ENCODE measurements around the gene TACC2.

The TACC2 gene

DNA sequence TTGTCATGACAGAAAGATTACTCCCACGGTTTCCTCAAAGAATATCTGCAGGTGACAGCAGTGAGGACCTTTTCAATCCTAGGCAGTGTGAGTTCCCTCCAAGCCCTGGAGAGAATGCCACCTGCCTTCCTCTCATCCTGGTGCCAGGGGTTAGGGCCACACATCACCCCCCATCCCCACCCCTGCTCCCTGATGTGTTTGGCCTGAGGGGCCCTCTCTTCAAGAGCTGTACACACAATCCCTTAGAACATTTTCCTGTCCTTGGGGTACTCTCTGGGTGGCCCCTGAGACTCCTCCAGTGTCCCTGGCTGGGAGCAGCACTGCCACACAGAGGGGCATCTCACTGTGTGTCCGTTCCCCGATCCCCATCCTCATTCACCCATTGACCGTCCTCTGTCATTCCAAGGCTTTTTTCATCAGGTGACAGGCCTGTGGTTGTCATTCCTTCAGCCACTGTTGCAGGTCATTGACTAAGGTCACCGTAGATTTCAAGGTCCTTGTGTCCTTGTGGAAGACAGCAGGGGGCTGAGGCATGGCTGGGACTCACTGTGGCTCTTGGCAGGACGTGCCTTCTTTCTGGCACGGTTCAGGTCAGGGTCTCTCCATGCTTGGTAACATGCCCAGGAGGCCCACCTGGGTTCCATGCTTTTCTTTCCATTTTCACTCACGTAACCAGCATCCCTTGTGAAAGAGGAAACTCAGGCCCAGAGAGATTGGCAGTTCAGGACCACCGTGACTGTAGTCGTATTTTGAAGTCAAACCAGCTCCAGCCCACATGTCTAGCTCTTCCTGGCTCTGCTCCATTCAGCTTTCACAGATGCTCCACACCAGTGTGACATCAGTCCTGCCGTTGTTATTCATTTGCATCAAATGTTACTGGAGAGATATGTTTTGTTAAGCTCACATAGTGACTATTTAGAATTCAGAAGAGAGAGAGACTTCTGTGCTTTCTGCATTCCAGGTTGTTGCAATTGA, 255.3 kb downstream of the TACC2 start:
- DNase-seq (ENCODE audit: low read depth in 4 of 4, low spot score in 1 of 4): no peak

DNA sequence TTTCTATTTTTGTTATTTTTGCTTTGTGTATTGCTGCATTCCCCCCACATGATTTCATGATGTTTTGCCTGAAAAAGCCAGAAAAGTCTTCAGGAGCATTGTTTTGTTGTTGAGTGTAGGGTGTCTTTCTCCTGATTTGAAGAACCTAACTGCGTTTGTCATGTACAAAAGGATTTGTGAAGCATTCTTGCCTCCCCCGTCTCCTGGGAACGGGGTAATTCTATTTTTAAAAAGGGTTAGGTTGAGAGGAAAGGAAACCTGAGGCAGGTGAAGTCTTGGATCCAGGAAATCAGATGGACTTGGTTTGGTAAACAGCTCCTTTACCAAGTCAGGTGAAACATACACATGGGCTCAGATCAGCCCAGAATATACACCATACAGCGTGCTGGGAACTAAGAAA, 256.2 kb downstream of the TACC2 start:
- no peak for DNase-seq (ENCODE audit: low read depth in 4 of 4, low spot score in 1 of 4)

DNA sequence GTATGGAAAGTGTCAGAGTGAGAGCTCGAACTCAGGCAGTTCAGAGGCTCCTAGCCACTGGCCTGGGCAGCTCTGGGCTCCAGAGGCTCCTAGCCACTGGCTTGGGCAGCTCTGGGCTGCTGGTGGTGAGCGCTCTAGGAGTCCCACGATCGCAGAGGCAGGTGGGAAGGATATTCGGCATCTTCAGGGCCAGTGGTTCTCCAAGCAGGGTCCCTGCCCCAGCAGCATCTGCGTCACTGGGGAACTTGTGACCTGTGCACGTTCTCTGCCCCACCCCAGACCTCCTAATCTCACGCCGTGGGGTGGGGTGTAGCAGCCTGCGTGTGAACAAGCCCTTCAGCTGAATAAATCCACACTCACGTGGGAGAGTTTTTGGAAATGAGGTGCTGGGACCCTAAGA, 256.9 kb downstream of the TACC2 start:
- no peak for DNase-seq (ENCODE audit: low read depth in 4 of 4, low spot score in 1 of 4)

DNA sequence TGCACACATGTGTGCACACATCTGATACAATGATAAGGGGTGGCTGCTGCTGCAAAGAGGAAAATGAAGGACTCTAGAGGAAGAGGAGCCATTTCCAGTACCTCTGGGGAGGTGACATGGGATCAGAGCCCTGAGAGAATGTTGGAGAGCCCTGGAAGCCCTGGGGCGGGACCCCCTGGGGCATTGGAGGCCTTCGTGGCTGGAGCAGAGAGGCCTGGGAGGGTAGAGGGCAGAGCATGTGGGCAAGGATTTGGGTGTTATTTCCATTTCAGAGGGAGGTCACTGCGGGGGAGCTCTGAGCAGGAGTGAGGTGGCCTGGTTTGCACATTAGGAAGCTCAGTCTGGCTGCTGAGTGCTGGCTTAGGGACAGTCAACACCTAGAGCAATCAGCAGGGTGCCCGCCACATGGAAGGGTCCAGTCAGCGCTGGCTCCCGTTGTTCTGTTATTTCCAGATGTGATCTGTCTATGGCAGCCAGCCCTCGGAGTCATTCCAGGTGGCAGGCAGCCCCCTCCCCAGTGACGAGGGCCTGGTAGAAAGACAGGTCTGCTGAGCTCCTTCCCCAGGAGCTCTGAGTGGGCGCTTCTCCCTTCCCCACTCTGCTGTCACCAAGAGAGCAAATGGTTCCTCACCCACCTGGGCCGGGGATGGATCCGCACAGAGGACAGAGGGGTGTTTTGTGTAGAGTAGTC, 258.0 kb downstream of the TACC2 start:
- no peak for DNase-seq (ENCODE audit: low read depth in 4 of 4, low spot score in 1 of 4)

DNA sequence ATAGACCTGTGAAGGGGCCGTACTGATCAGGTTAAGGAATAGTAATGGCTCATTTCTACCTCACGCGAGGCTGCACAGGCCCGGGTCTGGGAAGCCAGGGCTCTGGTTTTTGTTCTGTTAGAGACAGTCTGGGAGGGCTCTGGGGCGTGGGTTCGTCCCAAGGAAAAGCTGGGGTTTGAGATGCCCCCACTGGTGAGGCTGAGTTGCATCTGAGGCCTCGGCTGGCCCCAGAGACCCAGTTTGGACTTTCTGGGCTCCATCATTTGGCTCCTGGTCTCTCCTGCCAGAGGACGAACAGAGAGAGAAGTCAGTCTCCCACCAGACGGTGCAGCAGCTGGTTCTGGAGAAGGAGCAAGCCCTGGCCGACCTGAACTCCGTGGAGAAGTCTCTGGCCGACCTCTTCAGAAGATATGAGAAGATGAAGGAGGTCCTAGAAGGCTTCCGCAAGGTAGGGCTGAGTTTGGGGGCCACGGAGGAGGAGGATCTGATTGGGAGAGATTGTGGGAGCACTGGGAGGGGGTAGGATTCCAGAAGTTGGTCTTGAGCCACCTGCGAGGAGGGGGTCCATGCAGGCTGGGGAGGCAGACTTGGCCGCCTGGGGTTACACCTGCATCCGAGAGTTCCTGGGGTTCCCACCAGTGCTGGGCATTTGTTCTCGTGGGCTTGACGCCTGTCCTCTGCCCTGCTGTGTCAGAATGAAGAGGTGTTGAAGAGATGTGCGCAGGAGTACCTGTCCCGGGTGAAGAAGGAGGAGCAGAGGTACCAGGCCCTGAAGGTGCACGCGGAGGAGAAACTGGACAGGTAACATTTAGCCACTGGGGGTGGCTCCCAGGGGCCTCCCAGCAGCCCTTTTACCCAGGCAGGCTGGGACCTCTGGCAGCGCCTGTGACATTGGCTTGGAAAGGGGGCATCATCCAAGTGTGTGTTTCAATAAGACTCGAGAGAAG, 259.7 kb downstream of the TACC2 start:
- DNase-seq (ENCODE audit: low read depth in 4 of 4, low spot score in 1 of 4): no peak

DNA sequence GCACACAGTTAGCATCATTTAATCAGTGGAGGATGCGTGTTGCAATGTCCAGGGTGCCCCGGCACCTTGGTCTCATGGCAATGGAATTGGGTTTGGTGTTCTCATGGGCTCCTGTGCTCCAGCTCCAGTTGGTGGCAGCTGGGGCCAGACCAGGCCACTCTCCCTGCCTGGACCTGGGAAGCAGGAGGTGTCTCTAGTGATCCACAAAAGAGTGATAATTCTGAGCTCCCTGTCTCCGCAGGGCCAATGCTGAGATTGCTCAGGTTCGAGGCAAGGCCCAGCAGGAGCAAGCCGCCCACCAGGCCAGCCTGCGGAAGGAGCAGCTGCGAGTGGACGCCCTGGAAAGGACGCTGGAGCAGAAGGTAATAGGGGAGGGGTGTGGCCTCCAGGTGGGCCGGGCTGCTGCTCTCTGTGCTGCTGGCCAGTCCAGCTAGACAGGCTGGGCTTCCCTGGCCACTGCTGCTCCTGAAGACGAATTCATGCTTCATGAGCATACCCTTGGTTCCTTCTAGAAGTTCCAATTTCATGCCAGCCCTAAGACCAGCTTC, 260.4 kb downstream of the TACC2 start:
- DNase-seq (ENCODE audit: low read depth in 4 of 4, low spot score in 1 of 4): no peak

DNA sequence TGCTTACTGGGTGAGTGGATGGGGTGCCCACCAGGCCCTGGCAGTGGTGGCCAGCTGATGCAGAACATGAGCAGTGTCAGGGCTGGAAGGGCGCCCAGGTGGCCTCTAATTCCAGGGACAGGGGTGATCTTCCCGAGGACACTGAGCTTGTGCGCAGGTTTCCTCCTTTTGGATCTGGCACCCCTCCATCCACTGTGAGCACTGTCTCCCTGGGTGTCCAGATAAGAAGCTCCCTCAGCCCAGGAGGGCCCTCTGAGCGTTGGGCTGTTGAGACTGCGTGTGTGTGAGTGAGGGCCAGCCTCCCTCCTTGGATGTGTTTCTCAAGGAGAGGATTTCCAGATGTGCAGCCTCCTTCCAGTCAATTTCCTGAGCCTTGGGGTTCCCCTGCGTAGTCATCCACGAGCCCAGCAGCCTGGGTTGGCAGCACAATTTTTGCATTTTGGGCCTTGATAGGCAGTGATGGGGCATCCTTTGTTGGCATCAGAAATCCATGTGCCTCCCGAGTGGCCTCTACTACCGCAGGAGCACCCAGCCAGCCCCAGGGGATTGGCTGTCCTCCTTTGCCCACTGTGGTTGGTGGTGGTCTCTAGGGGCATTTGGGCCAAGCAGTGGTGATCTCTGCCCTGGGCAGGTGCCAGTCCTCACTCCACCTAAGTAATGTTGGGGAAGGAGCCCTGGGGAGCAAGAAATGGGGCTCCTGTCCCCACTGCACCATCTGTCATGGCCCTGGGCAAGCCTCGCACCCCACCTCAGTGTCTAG, 261.2 kb downstream of the TACC2 start:
- DNase-seq (ENCODE audit: low read depth in 4 of 4, low spot score in 1 of 4): no peak

DNA sequence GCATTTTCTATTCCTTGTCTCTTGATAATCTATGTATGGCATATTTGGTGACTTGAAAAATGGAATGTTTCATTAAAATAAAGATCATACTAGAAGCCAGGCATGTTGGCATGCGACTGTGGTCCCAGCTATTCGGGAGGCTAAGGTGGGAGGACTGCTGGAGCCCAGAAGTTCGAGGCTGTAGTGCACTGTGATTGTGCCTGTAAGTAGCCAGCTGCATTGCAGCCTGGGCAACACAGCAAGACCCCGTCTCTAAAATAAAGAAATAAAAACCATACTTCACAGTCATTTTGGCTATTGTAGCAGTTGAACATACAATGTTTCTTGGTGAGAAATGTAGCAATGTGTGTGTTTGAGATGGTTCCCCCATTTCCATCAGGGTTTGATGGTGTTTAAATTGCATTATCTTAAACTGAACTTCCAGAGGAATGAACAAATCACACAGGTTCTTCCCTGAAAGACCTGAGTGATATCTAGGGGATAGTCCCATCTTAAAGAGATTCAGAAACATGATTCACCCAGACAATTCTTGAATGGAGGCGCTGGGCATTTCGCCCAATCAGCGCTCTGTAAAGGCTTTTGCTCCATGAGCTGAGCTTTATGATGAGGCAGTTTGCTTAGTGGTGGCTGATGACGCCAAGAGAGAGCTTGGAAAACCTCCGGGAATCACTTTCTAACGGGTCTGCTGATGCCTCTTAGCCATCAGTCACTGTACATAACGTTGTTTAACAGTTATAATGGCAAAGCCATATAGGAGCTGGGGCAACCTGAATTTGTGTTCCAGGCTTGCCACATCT, 262.7 kb downstream of the TACC2 start:
- no peak for DNase-seq (ENCODE audit: low read depth in 4 of 4, low spot score in 1 of 4)

DNA sequence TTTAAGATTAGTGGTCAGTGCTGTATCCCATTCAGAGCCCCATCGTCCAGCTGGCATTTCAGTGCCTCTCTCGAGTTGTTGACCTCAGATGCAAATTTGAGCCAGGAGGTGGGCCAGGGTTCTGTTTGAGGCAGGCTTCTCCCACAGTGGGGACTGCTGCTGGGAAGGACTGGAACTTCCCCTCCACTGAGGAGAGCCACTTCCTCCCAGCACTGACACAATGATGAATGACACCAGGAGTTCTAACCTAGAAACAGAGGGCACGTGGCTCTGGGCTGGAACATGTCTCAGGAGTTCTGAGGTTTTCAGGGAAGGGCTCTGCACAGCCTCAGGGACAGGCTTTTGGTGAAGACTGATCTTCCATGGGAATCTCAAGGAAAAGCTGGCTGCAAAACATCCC, 263.8 kb downstream of the TACC2 start:
- DNase-seq (ENCODE audit: low read depth in 4 of 4, low spot score in 1 of 4): no peak

DNA sequence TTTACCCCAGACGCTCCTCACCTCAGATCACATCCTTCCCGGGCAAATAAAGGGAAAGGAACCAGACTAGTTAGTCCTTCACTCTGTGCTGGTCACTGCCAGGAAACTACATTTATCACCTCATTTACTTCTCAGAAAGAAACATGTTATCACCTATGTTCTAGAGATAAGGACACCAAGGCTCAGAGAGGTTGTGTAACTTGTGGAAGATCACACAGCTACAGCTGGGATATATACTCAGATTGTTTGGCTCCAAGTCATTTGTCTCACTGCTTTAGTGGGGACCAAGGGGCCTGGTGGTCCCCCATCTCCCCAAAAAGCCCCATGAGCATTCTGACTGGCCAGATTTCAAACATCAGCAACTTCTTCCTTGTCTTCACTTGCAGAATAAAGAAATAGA, 264.6 kb downstream of the TACC2 start:
- DNase-seq (ENCODE audit: low read depth in 4 of 4, low spot score in 1 of 4): no peak

DNA sequence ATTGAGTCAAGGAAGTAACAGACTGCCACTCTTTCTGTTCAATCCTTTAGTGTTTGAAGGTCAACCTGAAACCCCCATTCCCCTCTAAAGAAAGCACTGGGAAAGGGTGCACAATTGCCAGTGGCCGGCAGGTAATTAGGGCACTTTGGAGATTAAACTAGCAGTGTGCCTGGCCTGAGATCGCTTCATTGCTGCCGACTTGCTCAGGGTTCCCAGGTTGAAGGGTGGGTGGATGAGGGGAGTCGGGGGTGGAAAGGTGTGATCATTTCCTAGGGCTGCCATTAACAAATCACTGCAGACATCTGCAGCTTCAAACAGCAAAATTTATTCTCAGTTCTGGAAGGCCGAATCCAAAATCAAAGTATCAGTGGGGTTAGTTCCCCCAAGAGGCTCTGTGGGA, 265.9 kb downstream of the TACC2 start:
- no peak for DNase-seq (ENCODE audit: low read depth in 4 of 4, low spot score in 1 of 4)

DNA sequence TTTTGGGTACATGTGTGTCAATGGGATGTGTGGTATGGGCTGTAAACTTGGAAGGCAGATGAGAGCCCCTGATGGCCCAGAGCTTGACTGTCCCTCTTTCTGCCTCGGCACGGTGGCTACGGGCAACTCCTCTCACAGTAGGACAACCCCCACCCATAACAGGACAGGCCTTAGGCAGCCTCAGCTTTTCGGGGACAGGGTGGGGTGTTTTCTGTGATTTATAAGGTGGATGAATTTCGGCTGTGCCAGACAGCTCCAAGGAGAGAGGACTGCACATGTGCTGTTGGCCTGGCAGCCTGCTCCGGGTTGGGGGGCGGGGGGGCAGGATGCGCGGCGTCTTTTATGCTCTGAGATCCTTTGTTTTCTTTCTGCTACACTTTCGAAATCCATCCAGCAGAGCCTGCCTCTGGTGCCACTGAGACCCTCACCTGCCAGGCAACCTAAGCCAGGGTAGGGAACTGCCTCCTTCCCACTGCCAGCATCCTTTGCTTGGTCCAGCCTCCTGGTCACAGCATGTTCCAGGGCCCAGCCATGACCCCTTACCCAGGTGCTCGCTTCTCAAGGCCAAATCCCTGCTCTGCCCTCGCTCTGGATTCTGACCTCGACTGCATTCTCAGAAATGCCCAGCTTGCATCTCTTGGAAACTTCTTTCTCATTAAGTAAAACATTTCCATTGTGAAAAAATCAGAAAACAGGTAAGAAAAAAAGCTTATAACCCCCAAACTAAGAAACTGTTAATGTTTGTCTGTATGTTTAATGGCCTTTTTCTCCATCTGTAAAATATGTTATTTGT, 266.7 kb downstream of the TACC2 start:
- DNase-seq (ENCODE audit: low read depth in 4 of 4, low spot score in 1 of 4): no peak

DNA sequence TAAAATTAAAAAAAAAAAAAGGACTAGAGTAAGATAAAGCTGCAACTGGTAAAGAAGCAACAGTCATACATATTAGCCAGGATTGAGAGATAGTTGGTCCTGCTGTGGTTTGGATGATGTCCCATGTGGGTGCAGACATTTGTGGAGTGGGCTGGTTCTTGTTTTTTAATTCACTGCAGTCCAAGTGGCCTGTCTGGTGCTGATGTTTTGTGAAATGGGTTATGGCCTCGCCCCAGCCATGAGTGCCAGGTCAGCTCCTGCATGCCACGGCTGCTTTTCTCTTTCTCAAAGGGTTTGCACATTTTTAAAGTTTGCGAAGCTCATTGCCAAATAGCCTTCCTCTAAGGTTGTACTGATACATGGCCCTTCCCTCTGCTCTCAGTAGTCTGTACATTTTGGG, 268.1 kb downstream of the TACC2 start:
- DNase-seq (ENCODE audit: low read depth in 4 of 4, low spot score in 1 of 4): no peak

DNA sequence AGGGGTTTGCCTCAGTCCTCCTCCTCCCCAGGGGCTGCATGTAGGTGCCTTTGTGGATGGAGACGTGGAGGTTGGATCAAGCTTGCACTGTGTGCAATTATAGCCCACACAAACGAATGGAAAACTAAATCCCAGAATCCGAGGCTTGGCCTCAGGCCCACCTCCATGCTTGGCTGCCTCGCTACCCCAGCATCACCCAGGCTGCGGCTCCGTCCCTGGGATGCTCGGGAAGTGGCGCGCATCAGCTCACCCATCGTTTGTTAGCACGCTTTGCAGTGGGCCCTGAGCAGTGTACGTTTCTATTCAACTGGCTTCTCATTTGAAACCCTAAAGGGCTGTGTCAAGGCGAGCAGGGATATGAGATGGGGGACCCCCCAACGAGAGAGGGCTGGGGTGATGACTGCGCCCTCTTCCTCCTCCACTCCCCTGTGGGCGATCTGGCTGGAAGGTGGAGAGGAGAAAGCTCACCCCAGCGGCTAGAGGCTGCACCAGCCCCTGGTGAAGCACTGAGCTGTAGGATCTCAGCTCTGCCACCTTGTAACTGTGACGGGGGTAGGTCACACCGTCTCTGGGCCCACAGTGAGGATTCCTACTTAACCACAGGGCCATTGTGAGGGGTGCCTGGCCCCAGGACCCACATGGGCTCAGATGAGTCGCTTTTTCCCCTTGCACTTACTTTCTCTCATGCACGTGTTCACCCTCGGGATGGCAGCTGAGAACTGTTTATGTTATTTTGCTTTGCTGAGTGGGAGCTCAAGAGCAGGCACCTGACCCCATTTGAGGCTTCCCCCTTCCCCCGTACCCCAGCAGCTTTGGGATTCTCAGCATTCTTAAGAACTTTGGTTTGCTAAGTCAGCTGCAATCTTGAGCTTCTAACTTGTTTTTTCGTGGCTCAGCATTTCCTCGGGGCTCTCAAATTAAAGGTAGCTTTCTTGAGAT, 269.4 kb downstream of the TACC2 start:
- DNase-seq (ENCODE audit: low read depth in 4 of 4, low spot score in 1 of 4): no peak

DNA sequence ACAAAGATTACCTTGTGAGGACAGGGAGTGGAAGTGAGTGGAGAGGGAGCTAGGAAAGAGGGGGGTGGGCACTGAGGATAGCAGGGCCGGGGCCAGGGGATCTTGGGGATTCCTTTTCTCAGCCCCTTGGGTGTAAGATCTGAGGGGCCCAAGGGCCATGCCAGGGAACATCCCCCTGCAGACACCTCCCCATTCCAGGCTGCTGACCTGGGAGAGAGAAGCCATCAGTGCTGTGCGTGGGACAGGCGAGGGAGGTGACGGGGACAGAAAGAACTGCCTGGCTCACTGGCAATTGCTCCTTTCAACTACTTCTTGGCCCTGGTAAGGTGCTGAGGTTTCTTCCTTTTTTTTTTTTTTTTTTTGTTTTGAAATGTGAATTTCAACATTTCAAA, 270.1 kb downstream of the TACC2 start:
- no peak for DNase-seq (ENCODE audit: low read depth in 4 of 4, low spot score in 1 of 4)

DNA sequence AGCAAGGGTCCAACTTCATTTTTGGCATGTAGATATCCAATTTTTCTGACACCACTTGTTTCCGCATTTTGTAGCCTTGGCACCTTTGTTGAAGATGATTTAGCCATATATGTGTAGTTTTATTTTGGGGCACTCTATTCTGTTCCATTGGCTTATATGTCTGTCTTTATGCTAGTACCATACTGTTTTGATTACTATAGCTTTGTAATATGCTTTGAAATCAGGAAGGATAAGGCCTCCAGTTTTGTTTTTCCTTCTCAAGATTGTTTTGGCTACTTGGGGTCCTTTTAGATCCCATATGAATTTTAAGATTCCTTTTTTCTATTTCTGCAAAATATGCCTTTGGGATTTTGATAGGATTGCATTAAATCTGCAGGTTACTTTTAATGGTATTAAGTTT, 272.6 kb downstream of the TACC2 start:
- DNase-seq (ENCODE audit: low read depth in 4 of 4, low spot score in 1 of 4): no peak

DNA sequence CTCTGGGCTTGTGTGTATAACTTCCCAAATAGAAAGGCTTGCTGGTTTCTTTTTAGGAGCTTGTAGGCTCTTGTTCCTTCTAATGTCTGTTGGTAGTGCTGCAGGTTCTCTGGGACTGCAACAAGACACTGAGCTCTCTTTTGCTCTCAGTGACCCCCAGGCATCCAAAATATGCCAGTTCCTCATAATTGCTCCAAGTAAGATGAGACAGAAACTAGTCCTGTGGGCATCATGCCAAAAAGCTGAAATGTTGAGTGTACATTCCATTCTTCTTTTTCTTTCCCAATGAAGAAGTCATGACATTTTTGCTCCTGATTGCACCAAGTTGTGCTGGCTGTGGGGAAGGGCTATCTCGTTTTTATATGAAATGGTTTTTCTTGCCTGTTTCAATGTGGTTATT, 275.0 kb downstream of the TACC2 start:
- DNase-seq (ENCODE audit: low read depth in 4 of 4, low spot score in 1 of 4): no peak

DNA sequence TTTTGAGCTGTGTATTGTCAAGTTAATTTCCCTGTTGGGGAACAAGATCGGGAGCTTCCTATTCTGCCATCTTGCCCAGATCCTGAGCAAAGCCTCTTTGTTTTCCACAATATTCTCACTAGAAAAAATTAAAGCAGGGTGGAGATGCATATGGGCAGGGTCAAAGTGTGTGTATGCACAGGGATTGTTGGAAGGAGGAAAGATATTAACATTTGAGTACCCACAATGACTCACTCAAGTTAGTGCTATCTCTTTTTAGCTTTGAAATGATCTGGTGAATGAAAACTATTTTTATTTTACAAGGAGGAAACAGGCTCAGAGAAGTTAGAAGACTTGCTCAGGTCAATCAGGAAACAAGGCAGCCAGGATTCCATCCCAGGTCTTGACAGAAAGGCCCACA, 275.5 kb downstream of the TACC2 start:
- DNase-seq (ENCODE audit: low read depth in 4 of 4, low spot score in 1 of 4): no peak
